Measurements from ENCODE around the gene NSD2. TPM values are rescaled to one million over a fixed set of nuclear protein-coding genes. Genes with fewer than 3 reads are reported as not detected.

Gene NSD2
- total and polyA plus RNA-seq, 3 donors from 2014 or later = 108 to 144 (median 124) TPM

DNA sequence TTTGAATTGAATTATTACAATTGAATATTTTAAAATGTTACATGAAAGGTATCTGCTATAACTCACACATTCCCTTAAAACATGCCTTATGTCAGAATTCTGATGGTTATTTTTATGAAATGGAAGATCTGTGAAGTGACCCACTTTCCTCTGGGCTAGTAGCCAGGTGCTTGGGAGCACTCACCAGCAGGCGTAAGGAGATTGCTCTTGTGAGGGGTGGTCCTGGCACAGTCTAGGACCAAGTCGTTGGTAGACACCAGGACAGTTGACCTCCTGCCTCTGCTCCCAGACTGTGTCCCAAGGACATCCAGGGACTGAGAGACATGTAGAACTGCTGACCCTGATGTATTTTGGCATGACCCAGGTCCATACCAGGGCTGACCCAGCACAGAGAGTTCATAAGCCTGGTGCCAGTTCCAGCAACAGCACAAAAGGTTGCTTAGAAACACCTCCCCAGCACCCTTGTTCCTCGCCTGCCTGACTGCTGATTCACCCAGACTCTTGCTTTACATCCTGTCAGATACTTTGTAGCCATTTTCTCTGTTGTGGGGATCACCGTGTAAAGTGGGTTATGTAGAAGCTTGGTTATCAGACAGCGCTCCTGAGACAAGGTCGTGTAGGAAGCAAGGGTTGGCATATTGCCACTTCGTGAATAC is 89.1 kb downstream of the NSD2 start:
- no peaks in the 10 kb centered on the region for H3K36me3 ChIP-seq (ENCODE audit: low read depth, missing control alignments)
- H3K4me3 ChIP-seq = no peak overlapping the region
- H3K27ac ChIP-seq = peak overlapping the region in 1 of 2 donors; percentile 36
- H3K27me3 ChIP-seq = no peaks in the 10 kb centered on the region
- intact Hi-C loops (cut with DNase I; ENCODE audit: low total_unique reads) = no loop called here
- TF ChIP-seq, protein P1, sequence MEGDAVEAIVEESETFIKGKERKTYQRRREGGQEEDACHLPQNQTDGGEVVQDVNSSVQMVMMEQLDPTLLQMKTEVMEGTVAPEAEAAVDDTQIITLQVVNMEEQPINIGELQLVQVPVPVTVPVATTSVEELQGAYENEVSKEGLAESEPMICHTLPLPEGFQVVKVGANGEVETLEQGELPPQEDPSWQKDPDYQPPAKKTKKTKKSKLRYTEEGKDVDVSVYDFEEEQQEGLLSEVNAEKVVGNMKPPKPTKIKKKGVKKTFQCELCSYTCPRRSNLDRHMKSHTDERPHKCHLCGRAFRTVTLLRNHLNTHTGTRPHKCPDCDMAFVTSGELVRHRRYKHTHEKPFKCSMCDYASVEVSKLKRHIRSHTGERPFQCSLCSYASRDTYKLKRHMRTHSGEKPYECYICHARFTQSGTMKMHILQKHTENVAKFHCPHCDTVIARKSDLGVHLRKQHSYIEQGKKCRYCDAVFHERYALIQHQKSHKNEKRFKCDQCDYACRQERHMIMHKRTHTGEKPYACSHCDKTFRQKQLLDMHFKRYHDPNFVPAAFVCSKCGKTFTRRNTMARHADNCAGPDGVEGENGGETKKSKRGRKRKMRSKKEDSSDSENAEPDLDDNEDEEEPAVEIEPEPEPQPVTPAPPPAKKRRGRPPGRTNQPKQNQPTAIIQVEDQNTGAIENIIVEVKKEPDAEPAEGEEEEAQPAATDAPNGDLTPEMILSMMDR (IDR thresholded peaks at IDR 0.05) = no peak
- TF ChIP-seq POLR2A (IDR thresholded peaks at IDR 0.05) = no peak
- H3K4me1 ChIP-seq = peaks cover 5% of the 10 kb centered on the region
- DNase-seq = peak; percentile 78
- no peaks in the 10 kb centered on the region for H3K9me3 ChIP-seq
- 50 to 62% methylated on average over 6 to 7 of the region's 7 CpGs for WGBS, 2 donors

DNA sequence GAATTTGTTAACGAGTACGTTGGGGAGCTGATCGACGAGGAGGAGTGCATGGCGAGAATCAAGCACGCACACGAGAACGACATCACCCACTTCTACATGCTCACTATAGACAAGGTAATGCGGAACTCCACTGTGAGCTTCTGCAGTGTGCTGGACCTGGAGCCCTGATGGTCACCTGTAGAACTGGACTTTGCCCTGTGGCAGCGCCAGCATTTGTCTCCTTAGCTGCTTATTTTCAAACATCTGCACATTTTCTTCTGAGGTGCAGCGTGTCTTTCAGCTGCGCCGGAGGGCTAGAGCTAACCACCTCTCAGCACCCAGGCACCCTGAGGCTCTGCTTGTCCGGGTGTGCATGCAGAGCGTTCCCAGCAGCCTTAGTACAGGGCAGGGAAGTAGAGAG is 89.8 kb downstream of the NSD2 start:
- DNase-seq = no peak
- intact Hi-C loops (cut with DNase I; ENCODE audit: low total_unique reads) = no loop called here
- Histone ChIP-seq H3K36me3 (ENCODE audit: low read depth, missing control alignments) (no peaks in the 10 kb centered on the region), H3K4me3 (no peak overlapping the region), H3K9me3 (no peaks in the 10 kb centered on the region), H3K27ac (no peak overlapping the region), H3K27me3 (no peaks in the 10 kb centered on the region), H3K4me1 (peaks cover 5% of the 10 kb centered on the region)
- TF ChIP-seq, protein P1 (IDR thresholded peaks at IDR 0.05) = no peak
- TF ChIP-seq POLR2A (IDR thresholded peaks at IDR 0.05) = no peak
- WGBS, 2 donors = 85 to 86% methylated on average over 15 of the region's 15 CpGs

DNA sequence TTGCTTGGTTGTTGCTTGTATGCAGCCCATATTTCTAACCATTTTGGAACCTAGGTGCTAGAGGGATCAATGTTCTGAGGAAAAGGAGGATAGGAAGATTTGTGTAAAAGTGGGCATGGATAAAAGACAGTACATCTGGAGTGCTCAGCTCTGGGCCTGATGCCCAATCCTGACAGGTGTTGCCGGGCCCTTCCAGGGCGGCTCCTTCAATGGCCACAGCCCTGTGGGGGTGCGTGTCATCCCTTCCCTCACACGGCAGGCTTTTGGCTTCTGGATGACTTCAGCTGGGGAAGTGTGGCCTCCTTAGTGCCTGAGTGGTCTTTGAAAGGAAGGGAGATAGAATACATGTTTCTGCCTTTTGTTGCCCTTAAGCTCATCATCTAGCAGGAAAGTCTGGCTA is 90.4 kb downstream of the NSD2 start:
- Histone ChIP-seq H3K4me1 (peaks cover 5% of the 10 kb centered on the region), H3K4me3 (no peak overlapping the region), H3K27me3 (no peaks in the 10 kb centered on the region), H3K9me3 (no peaks in the 10 kb centered on the region), H3K36me3 (ENCODE audit: low read depth, missing control alignments) (no peaks in the 10 kb centered on the region), H3K27ac (no peak overlapping the region)
- DNase-seq = no peak
- no peak for TF ChIP-seq POLR2A (IDR thresholded peaks at IDR 0.05)
- TF ChIP-seq, protein P1 (IDR thresholded peaks at IDR 0.05) = no peak
- intact Hi-C loops (cut with DNase I; ENCODE audit: low total_unique reads) = no loop called here
- WGBS, 2 donors = 65% methylated on average over 4 of the region's 4 CpGs

DNA sequence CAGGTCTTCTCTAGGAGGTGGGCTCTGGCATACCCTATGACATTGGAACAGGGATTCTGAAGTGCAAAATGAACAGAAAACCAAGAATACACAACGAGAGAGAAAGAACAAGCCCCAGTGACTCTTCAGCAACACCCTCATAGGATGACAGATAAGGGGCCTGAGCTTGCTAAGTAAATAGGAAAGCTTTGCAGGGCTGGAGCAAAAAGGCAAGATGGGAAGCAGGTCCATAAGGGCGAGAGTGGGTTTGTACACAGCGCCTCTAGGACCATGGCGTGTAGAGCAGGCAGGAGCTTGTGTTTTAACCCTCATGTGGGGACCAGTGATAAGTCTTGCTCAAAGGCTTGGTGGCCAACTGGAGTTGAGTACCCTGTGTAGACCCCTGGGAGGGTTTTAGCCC is 91.8 kb downstream of the NSD2 start:
- intact Hi-C loops (cut with DNase I; ENCODE audit: low total_unique reads) = no loop called here
- TF ChIP-seq, protein P1 (IDR thresholded peaks at IDR 0.05) = no peak
- no peak for TF ChIP-seq POLR2A (IDR thresholded peaks at IDR 0.05)
- H3K4me3 ChIP-seq = no peak overlapping the region
- no peaks in the 10 kb centered on the region for H3K27me3 ChIP-seq
- 91 to 97% methylated on average over 4 of the region's 4 CpGs for WGBS, 2 donors
- H3K4me1 ChIP-seq = peaks cover 5% of the 10 kb centered on the region
- H3K36me3 ChIP-seq (ENCODE audit: low read depth, missing control alignments) = no peaks in the 10 kb centered on the region
- no peak overlapping the region for H3K27ac ChIP-seq
- H3K9me3 ChIP-seq = no peaks in the 10 kb centered on the region
- DNase-seq = no peak

DNA sequence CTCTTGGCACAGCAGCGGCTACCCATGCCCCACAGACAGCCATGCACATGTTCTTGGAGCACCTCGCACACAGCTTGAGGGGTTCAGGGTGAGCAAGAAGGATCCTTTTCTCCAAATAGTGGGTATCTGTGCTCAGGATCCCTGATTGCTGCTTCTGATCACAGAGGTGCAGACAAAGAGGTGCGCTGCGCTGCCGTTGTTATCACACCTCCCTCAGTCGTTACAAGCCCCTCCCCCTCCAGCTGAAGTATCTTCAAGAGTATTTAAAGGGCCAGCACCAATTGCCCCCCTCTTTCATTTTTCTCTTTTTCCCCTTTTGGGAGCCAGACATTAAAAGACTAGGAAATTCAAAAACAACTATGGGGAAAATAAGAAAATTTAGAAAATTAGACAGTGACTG is 93.2 kb downstream of the NSD2 start:
- no peak for DNase-seq
- H3K4me3 ChIP-seq = no peak overlapping the region
- no peaks in the 10 kb centered on the region for H3K36me3 ChIP-seq (ENCODE audit: low read depth, missing control alignments)
- no peaks in the 10 kb centered on the region for H3K9me3 ChIP-seq
- H3K4me1 ChIP-seq = peaks cover 5% of the 10 kb centered on the region
- intact Hi-C loops (cut with DNase I; ENCODE audit: low total_unique reads) = no loop called here
- no peaks in the 10 kb centered on the region for H3K27me3 ChIP-seq
- WGBS, 2 donors = 65 to 69% methylated on average over 6 of the region's 6 CpGs
- H3K27ac ChIP-seq = no peak overlapping the region
- TF ChIP-seq POLR2A (IDR thresholded peaks at IDR 0.05) = no peak
- TF ChIP-seq, protein P1 (IDR thresholded peaks at IDR 0.05) = no peak

All from testis (tissue), 3 donors.